K562 (cell line): Measurements from ENCODE around the gene GPT2. TPM values are rescaled to one million over a fixed set of nuclear protein-coding genes. Genes with fewer than 3 reads are reported as not detected.
A peak's percentile ranks its signal among the peaks of the same experiment; 100 is the strongest.

ENCODE experiments used
- BCLAF1 ChIP-seq, 2 experiments: fragments of 450-650 bp in 1 of 2; IDR thresholded peaks; 2 replicates each; pipeline ENCODE4 v1.6.1; 2011 to 2017; ENCODE audit warnings: low read depth in 2 of 2, antibody characterized with exemption in 1 of 2, borderline replicate concordance in 1 of 2, low read length in 1 of 2, mild to moderate bottlenecking in 1 of 2, mixed read lengths in 1 of 2; ENCODE audit not compliant: control insufficient read depth in 1 of 2
- BRCA1 ChIP-seq, 2 experiments: fragments of 450-650 bp in 1 of 2; sonication (generic) in 1 of 2; formaldehyde crosslinking in 1 of 2; IDR thresholded peaks; 2 replicates each; pipeline versions ENCODE4 v1.5.0 to v1.6.1; 2017 to 2020; ENCODE audit warnings: mild to moderate bottlenecking in 1 of 2, missing genetic modification reagents in 1 of 2
- CHD1 ChIP-seq: fragments of 200-600 bp; sonication (generic); IDR thresholded peaks from one replicate; pipeline ENCODE4 v1.6.1; 2012; ENCODE audit warnings: mild to moderate bottlenecking, moderate library complexity, low read length, inconsistent platforms
- EHMT2 ChIP-seq: fragments of 450-650 bp; IDR thresholded peaks from 2 replicates; pipeline ENCODE4 v1.6.1; 2018; ENCODE audit warnings: antibody characterized with exemption
- EP300 ChIP-seq: IDR thresholded peaks from 2 replicates; pipeline ENCODE4 v1.6.1; 2012; ENCODE audit warnings: low read length, improper control_type of control experiment
- SAP30 ChIP-seq: fragments of 200-600 bp; sonication (generic); IDR thresholded peaks from 2 replicates; pipeline ENCODE4 v1.6.1; 2012; ENCODE audit warnings: borderline replicate concordance, low read depth, mild to moderate bottlenecking, moderate library complexity, low read length, control low read depth, inconsistent platforms; ENCODE audit not compliant: insufficient read depth, poor library complexity, severe bottlenecking
- TAF15 ChIP-seq: fragments of 200-400 bp; formaldehyde crosslinking; IDR thresholded peaks from 2 replicates; pipeline ENCODE4 v1.6.1; 2017; ENCODE audit warnings: mild to moderate bottlenecking, low read depth, low read length, moderate library complexity
- TARDBP ChIP-seq: fragments of 450-650 bp; IDR thresholded peaks from 2 replicates; pipeline ENCODE4 v1.6.1; 2016
- TCF7L2 ChIP-seq: fragments of 150-350 bp; IDR thresholded peaks from 2 replicates; pipeline ENCODE4 v1.6.1; 2016; ENCODE audit warnings: low read depth, mild to moderate bottlenecking, low read length, moderate library complexity
- ZNF146 ChIP-seq: IDR thresholded peaks from one replicate; pipeline ENCODE4 v1.6.1; 2018; ENCODE audit warnings: missing compliant biosample characterization; ENCODE audit not compliant: unreplicated experiment
- ZNF395 ChIP-seq: fragments of 200-800 bp; sonication (Bioruptor generic); IDR thresholded peaks from 2 replicates; pipeline ENCODE4 v1.6.1; 2017; ENCODE audit warnings: missing genetic modification characterization, missing compliant biosample characterization
- ZNF431 ChIP-seq: sonication (generic); formaldehyde crosslinking; IDR thresholded peaks from 2 replicates; pipeline ENCODE4 v1.8.0; 2022; ENCODE audit warnings: mild to moderate bottlenecking, missing genetic modification reagents
- ZNF830 ChIP-seq: fragments of 250-450 bp; sonication (Bioruptor Pico); IDR thresholded peaks from 2 replicates; pipeline ENCODE4 v1.5.0; 2021; ENCODE audit warnings: mild to moderate bottlenecking
- polyA plus RNA-seq, 8 experiments: library from polyadenylated mRNA; depleted of rRNA in 4 of 8; stranded (reverse) in 5 of 8; unstranded in 3 of 8; fragments of >200 nt; fragmentation: Nextera tagmentation in 2 of 8; fragmentation: Illumina TruSeq in 1 of 8; extraction: Ambion mirVana in 2 of 8; extraction: Trizol in 1 of 8; gene quantifications; 2 replicates each; pipeline versions ENCODE4 v1.2.1 to v1.2.3, GENCODE V29; 2011 to 2014; ENCODE audit warnings: inconsistent platforms in 1 of 8, missing spikeins in 1 of 8
- total RNA-seq, 7 experiments: library from RNA; depleted of rRNA in 6 of 7; stranded (reverse); fragments of >200 nt in 6 of 7; fragmentation: Illumina TruSeq in 2 of 7; extraction: Trizol in 2 of 7; gene quantifications; 2 replicates each; pipeline versions ENCODE4 v1.2.1 to v1.2.3, GENCODE V29; 2011 to 2021; ENCODE audit warnings: low replicate concordance in 1 of 7
- TF ChIP-seq, protein P1 (sequence below): sonication (generic); formaldehyde crosslinking; IDR thresholded peaks from 2 replicates; pipeline ENCODE4 v1.8.0; 2023; ENCODE audit warnings: missing genetic modification reagents, mild to moderate bottlenecking, borderline replicate concordance
- TF ChIP-seq, protein P2 (sequence below): fragments of 450-650 bp; formaldehyde crosslinking; IDR thresholded peaks from 2 replicates; pipeline ENCODE4 v1.4.0; 2020; ENCODE audit warnings: mild to moderate bottlenecking, moderate library complexity

GPT2 gene
- total and polyA plus RNA-seq, 9 of the 15 experiments (the other 6 are each of a cell fraction or from before 2014, with no cell fraction given) = 0.79 to 14.4 (median 5.8) TPM

DNA sequence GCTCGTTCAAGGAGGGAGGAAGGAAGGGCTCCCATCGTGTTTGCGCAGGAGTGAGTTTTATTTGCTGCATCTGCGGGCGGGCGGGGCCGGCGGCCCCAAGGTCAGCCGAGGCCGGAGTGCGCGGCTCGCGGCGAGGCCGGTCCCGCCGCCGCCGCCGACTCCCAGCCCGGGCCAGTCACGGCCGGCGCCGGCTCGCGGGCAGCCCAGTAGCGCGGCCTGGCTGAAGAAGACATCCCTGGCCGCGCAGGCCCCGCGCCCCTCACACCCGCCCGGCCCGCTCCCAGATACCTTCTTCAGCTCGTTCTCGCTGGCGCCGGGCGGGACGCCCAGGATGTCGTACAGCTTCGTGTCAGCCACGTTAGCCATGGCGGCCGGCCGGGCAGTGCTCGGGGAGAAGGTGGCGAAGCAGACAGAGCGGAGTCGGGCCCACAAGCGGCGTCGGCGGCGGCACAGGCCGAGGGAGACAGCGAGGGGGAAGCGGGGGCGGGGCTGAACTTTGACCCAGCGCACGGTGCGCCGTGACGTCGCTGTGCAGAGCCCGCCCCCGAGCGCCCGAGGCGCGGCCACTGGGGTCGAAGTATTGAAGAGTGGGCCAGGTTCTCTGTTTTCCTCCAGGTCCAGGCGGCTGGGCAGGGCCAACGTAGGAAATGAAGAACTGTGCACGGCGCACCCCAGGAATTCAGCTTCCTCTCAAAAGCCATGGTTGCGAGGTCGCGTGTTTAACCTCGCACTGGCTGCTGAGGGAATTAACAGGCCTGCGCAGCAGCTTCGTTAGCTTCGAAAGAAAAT lies 89.2 kb downstream of the GPT2 start, which contains the start of gene DNAJA2 (continued):
- TF ChIP-seq BCLAF1 (IDR thresholded peaks at IDR 0.05; ENCODE audit: borderline replicate concordance in 1 of 2, control insufficient read depth in 1 of 2, low read depth in 2 of 2, low read length in 1 of 2) (no peak), TARDBP (no peak), EHMT2 (no peak), ZNF830 (CRISPR knock-in tag) (no peak), TCF7L2 (no peak), ZNF395 (peak; percentile 32; the same call in 1 of the 2 replicates), BRCA1 (IDR thresholded peaks at IDR 0.05) (no peak), BRCA1 (CRISPR knock-in tag; IDR thresholded peaks at IDR 0.05) (no peak), CHD1 (no peak), EP300 (no peak), ZNF146 (no peak), SAP30 (no peak), ZNF431 (CRISPR knock-in tag) (no peak), TAF15 (no peak)
- TF ChIP-seq, protein P1, sequence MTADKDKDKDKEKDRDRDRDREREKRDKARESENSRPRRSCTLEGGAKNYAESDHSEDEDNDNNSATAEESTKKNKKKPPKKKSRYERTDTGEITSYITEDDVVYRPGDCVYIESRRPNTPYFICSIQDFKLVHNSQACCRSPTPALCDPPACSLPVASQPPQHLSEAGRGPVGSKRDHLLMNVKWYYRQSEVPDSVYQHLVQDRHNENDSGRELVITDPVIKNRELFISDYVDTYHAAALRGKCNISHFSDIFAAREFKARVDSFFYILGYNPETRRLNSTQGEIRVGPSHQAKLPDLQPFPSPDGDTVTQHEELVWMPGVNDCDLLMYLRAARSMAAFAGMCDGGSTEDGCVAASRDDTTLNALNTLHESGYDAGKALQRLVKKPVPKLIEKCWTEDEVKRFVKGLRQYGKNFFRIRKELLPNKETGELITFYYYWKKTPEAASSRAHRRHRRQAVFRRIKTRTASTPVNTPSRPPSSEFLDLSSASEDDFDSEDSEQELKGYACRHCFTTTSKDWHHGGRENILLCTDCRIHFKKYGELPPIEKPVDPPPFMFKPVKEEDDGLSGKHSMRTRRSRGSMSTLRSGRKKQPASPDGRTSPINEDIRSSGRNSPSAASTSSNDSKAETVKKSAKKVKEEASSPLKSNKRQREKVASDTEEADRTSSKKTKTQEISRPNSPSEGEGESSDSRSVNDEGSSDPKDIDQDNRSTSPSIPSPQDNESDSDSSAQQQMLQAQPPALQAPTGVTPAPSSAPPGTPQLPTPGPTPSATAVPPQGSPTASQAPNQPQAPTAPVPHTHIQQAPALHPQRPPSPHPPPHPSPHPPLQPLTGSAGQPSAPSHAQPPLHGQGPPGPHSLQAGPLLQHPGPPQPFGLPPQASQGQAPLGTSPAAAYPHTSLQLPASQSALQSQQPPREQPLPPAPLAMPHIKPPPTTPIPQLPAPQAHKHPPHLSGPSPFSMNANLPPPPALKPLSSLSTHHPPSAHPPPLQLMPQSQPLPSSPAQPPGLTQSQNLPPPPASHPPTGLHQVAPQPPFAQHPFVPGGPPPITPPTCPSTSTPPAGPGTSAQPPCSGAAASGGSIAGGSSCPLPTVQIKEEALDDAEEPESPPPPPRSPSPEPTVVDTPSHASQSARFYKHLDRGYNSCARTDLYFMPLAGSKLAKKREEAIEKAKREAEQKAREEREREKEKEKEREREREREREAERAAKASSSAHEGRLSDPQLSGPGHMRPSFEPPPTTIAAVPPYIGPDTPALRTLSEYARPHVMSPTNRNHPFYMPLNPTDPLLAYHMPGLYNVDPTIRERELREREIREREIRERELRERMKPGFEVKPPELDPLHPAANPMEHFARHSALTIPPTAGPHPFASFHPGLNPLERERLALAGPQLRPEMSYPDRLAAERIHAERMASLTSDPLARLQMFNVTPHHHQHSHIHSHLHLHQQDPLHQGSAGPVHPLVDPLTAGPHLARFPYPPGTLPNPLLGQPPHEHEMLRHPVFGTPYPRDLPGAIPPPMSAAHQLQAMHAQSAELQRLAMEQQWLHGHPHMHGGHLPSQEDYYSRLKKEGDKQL = no peak
- TF ChIP-seq, protein P2, sequence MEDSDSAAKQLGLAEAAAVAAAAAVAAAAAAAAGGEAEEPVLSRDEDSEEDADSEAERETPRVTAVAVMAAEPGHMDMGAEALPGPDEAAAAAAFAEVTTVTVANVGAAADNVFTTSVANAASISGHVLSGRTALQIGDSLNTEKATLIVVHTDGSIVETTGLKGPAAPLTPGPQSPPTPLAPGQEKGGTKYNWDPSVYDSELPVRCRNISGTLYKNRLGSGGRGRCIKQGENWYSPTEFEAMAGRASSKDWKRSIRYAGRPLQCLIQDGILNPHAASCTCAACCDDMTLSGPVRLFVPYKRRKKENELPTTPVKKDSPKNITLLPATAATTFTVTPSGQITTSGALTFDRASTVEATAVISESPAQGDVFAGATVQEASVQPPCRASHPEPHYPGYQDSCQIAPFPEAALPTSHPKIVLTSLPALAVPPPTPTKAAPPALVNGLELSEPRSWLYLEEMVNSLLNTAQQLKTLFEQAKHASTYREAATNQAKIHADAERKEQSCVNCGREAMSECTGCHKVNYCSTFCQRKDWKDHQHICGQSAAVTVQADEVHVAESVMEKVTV (CRISPR knock-in tag) = no peak
